Lung (tissue), 12 donors: ENCODE measurements around the gene COL13A1. TPM values are rescaled to one million over a fixed set of nuclear protein-coding genes. Genes with fewer than 3 reads are reported as not detected.

Experiments used
- ATAC-seq: fragments of 200-7000 bp; cut with Tn5 transposase; one replicate; pipeline ENCODE4 v1.9.1; 2020; ENCODE audit warnings: moderate number of reproducible peaks; ENCODE audit not compliant: insufficient read depth, low FRiP score
- DNase-seq, 3 donors: peaks; one replicate each; pipeline ENCODE4 v3.0.0-alpha.2; 2013 to 2017
- H3K27ac ChIP-seq, 2 donors: one replicate each; pipeline ENCODE4 v1.5.1; 2013; ENCODE audit warnings: mild to moderate bottlenecking in 2 of 2, moderate library complexity in 2 of 2, control low read depth in 1 of 2, inconsistent platforms in 1 of 2, low read depth in 1 of 2, low read length in 1 of 2
- H3K27me3 ChIP-seq, 3 donors: one replicate each; pipeline ENCODE4 v1.5.1; 2013; ENCODE audit warnings: low read length in 2 of 3; ENCODE audit not compliant: control insufficient read depth in 3 of 3, insufficient read depth in 3 of 3
- H3K36me3 ChIP-seq, 4 donors: one replicate each; pipeline ENCODE4 v1.5.1; 2013; ENCODE audit warnings: low read length in 4 of 4, mild to moderate bottlenecking in 1 of 4, moderate library complexity in 1 of 4; ENCODE audit not compliant: control insufficient read depth in 4 of 4, insufficient read depth in 4 of 4
- H3K4me1 ChIP-seq, 5 donors: one replicate each; pipeline ENCODE4 v1.5.1; 2013; ENCODE audit warnings: low read length in 5 of 5, mild to moderate bottlenecking in 2 of 5, moderate library complexity in 1 of 5; ENCODE audit not compliant: control insufficient read depth in 5 of 5, insufficient read depth in 5 of 5
- H3K4me3 ChIP-seq: one replicate; pipeline ENCODE4 v1.5.1; 2013; ENCODE audit warnings: mild to moderate bottlenecking, control low read depth, moderate library complexity
- H3K9ac ChIP-seq, 2 donors: one replicate each; pipeline ENCODE4 v1.5.1; 2013; ENCODE audit warnings: low read length in 2 of 2, control low read depth in 1 of 2; ENCODE audit not compliant: insufficient read depth in 1 of 2
- H3K9me3 ChIP-seq, 4 donors: one replicate each; pipeline ENCODE4 v1.5.1; 2013; ENCODE audit warnings: low read length in 3 of 4, mild to moderate bottlenecking in 1 of 4, moderate library complexity in 1 of 4; ENCODE audit not compliant: control insufficient read depth in 4 of 4, insufficient read depth in 3 of 4
- WGBS, 2 donors: extraction: QIAGEN DNeasy Blood & Tissue Kit; methylation state at CpG; one replicate each; pipeline ENCODE4 v1.1.7; 2013; 5-methylcytosine and 5-hydroxymethylcytosine counted together
- polyA plus RNA-seq, 2 donors: library from polyadenylated mRNA; stranded (reverse); fragments of 200-250 nt; gene quantifications; one replicate each; pipeline ENCODE4 v1.2.1, GENCODE V29; 2013
- total RNA-seq, 2 donors: library from RNA; depleted of rRNA in 1 of 2; stranded (reverse); fragments of >200 nt in 1 of 2; gene quantifications; one replicate each; pipeline ENCODE4 v1.2.1, GENCODE V29; 2014 to 2021
- TF ChIP-seq, protein P1 (sequence below): IDR thresholded peaks from 2 replicates; pipeline ENCODE4 v1.5.1; 2012; ENCODE audit warnings: mild to moderate bottlenecking; ENCODE audit errors: control extremely low read depth, extremely low read depth
- donor health status: control.
- donor health status: control.
- donor health status: Bipolar disorder and iron deficiency.
- donor health status: healthy.
- donor health status: DM: yes; HTN: yes; CAD: no.

The COL13A1 gene
- total and polyA plus RNA-seq, 4 donors, result 2.7 to 42.1 (median 5.6) TPM

DNA sequence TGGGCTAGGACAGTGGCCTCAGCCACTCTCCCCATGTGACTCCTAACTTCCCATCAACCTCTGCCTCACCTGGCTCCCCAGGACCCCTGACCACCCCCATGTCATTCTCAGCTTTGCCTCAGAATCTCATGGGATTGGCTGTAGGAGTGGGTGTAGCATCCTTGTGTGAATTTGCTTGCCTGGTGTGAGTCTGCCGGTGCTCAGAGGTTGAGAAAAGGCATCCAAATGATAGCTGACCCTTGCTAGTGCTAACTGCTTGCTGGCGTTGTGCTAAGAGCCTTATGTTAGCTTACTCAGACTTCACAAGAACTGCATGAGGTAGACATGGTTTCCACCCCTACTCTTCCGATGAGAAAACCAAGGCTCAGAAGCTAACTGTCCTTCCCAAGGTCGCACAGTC is 74.2 kb downstream of the COL13A1 start:
- Histone ChIP-seq H3K9me3 (no peaks in the 10 kb centered on the region), H3K4me1 (peaks cover 0 to 30% (median 10%) of the 10 kb centered on the region in 5 donors), H3K9ac (no peak overlapping the region), H3K4me3 (no peak overlapping the region), H3K36me3 (peaks cover 0 to 5% (median 0%) of the 10 kb centered on the region in 4 donors), H3K27me3 (no peaks in the 10 kb centered on the region), H3K27ac (no peak overlapping the region)
- TF ChIP-seq, protein P1, sequence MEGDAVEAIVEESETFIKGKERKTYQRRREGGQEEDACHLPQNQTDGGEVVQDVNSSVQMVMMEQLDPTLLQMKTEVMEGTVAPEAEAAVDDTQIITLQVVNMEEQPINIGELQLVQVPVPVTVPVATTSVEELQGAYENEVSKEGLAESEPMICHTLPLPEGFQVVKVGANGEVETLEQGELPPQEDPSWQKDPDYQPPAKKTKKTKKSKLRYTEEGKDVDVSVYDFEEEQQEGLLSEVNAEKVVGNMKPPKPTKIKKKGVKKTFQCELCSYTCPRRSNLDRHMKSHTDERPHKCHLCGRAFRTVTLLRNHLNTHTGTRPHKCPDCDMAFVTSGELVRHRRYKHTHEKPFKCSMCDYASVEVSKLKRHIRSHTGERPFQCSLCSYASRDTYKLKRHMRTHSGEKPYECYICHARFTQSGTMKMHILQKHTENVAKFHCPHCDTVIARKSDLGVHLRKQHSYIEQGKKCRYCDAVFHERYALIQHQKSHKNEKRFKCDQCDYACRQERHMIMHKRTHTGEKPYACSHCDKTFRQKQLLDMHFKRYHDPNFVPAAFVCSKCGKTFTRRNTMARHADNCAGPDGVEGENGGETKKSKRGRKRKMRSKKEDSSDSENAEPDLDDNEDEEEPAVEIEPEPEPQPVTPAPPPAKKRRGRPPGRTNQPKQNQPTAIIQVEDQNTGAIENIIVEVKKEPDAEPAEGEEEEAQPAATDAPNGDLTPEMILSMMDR, result no peak
- DNase-seq (no peak), ATAC-seq (no peak)
- 85 to 88% methylated on average over 4 of the region's 4 CpGs for WGBS, 2 donors

- ATAC-seq, result no peak
- H3K36me3 ChIP-seq, result peaks cover 0 to 4% (median 0%) of the 10 kb centered on the region in 4 donors
- WGBS, 2 donors, result 92 to 94% methylated on average over 8 of the region's 8 CpGs
- TF ChIP-seq, protein P1, result no peak
- peaks cover 0 to 34% (median 11%) of the 10 kb centered on the region in 5 donors for H3K4me1 ChIP-seq
- H3K9ac ChIP-seq, result no peak overlapping the region
- H3K9me3 ChIP-seq, result no peaks in the 10 kb centered on the region
- H3K4me3 ChIP-seq, result no peak overlapping the region
- no peak for DNase-seq
- H3K27me3 ChIP-seq, result no peaks in the 10 kb centered on the region
- no peak overlapping the region for H3K27ac ChIP-seq
Measured at GRCh38 chr10:69876286-69876685, 74.6 kb downstream of the COL13A1 start.

- WGBS, 2 donors, result 54 to 81% methylated on average over 3 of the region's 3 CpGs
- H3K27ac ChIP-seq, result no peak overlapping the region
- no peak overlapping the region for H3K9ac ChIP-seq
- H3K4me3 ChIP-seq, result no peak overlapping the region
- H3K4me1 ChIP-seq, result peaks cover 0 to 35% (median 11%) of the 10 kb centered on the region in 5 donors
- no peaks in the 10 kb centered on the region for H3K27me3 ChIP-seq
- H3K36me3 ChIP-seq, result peaks cover 0 to 4% (median 0%) of the 10 kb centered on the region in 4 donors
- ATAC-seq (no peak), DNase-seq (no peak)
- TF ChIP-seq, protein P1, result no peak
- no peaks in the 10 kb centered on the region for H3K9me3 ChIP-seq
Measured at GRCh38 chr10:69876931-69877330, 75.2 kb downstream of the COL13A1 start.

- WGBS, 2 donors, result 70 to 81% methylated on average over 10 of the region's 10 CpGs
Measured at GRCh38 chr10:69878038-69878437, 76.3 kb downstream of the COL13A1 start.

More at GRCh38 chr10:69878038-69878437, 76.3 kb downstream of the COL13A1 start:
- DNase-seq, result peak; percentile 90 to 91 (median 90)
- Histone ChIP-seq H3K27me3 (no peaks in the 10 kb centered on the region), H3K9ac (no peak overlapping the region), H3K27ac (peak overlapping the region in 1 of 2 donors; percentile 42), H3K9me3 (no peaks in the 10 kb centered on the region), H3K4me1 (peaks cover 0 to 35% (median 11%) of the 10 kb centered on the region in 5 donors), H3K36me3 (peaks cover 0 to 4% (median 0%) of the 10 kb centered on the region in 4 donors), H3K4me3 (no peak overlapping the region)
- TF ChIP-seq, protein P1, result no peak
- no peak for ATAC-seq
